NCI-H510A (cell line): ENCODE data around the gene JAZF1.

Source experiments
- DNase-seq: peaks from one replicate; lab custom pipeline; 2025; lab: John Stamatoyannopoulos, UW

Gene JAZF1

DNA sequence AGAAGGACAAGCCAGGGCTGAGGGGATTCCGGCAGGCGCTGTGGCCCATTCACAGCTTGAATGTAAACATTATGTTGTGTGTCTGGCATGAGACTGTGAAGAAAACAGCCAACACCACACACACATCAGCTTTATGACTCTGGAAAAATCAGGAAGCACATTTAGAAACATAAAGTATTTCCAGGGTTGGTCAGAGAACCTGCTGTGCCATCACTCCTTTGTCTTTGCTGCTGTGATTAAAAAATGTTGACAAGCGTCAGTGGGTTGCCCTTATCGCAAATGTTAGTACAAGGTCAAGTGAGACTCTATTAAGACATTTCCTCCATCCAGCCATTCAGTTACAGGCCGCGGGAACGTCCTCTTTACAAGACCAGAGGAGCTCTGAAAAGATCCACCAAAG, 345.2 kb downstream of the JAZF1 start:
- DNase-seq = no peak

DNA sequence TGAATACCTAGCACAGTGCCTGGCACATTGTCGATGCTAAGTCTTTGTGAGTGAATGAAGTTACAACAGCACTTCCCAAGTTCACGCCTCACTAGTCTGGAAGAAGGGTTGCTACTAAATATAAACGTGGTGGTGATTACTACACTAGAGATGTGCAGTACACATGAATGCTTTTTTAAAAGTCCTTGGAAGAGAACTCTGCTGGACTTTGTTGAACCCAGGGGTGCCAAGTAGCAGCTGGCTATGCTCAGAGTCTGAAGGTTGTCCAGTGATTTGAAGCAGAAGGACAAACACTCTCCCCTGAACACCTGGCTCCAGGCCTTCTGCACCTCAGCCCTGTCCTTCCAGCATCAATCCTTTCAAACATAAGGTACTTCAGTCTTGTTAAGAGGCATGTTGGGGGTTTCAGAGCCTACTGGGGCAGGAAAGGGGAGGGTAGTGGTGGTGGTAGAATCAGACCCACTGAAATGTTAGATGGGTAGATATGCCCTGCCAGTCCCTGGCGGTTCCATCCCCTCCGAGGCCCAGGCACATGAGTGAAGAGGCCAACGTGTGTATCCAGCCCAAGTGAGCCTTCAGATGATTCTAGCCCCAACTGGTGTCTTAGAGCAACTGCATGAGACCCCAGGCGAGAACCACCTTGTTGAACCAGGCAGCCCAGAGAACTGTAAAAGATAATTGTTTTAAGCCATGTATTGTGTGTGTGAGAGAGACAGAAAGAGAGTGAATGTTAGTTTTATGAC, 346.2 kb downstream of the JAZF1 start:
- DNase-seq = peak; percentile 6

DNA sequence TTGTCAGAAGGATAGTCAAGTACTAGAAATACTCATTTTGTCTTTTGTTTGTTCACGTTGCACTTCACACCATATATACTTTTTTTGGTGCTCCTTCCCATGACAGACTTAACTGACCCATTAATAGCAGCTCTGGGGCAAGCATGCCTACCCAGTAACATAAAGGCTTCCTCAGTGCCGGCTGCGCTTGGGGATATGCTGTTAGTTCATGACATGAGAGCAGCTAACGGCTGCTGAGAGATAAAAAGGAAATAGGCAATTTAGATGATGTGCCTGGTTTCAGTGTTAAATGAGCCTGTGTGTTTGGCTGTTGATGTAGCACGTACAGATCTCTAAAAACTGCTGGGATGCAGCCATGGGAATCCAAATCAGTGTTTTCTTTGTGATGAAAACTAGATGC, 354.2 kb downstream of the JAZF1 start:
- no peak for DNase-seq

DNA sequence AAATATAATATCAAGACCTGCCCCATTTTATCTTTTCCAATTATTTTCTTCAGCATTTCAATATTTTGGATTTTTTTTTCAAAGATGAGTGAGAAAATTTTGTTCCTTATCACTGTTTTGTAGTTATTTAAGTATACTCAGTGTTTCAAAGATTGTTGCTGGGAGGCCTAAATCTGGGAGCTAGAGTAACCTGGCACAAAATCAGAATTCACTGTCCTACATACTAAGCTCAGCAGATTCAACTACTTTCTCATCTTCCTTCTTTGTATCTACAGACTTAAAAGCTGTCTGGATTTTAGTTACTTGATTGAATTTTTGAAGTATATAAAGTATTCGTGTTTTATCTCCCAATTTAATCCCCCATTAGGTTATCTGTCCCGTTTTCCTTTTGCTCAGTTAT, 354.7 kb downstream of the JAZF1 start:
- DNase-seq = no peak

DNA sequence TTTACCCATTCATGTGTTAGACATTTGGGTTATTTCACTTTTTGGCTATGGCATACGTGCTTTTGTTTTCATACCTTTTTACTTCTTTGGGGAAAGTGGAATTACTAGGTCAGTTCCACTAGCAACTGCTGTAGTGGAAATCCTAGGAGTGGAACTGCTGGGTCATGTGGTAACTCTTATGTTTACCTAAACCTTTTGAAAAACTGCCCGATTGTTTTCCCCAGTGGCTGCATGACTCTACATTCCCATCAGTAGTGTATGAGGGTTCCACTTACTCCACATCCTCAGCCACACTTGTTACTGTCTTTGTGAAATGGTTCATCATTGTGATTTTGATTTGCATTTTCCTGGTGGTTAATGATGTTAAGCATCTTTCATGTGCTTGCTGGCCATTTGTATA, 358.4 kb downstream of the JAZF1 start:
- DNase-seq = no peak

DNA sequence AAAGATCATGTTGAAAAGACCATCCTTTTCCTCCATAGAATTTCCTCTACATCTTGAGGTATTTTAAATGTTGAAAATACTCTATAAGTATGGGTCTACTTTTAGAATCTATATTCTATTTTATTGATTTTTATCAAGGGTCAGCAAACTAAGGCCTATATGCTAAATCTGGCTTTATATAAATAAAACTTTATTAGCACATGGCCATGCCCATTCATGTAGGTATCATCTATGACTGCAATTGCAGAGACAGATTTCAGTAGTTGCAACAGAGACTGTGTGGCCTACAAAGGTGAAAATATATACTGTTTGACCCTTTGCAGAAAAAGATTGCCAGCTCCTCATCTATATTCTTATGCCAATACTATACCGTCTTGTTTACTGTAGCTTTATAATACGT, 367.9 kb downstream of the JAZF1 start:
- no peak for DNase-seq

DNA sequence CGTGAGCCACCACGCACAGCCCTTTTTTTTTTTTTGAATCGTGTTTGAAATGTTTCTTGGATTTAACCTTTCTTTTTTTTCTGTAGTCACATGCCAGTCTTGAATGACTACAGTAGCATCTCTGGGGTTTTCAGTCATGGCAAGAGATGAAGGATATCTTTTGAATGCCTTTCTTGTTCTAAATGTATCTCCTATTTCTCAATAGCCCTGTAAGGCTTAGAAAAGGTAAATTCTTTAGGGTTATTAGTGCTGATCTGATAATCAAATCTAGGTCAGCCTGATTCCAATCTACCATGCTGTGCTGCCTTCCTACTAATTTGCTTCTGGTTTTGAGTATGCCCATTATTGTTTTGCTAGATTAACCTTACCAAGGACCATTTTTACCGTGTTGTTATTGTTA, 370.4 kb downstream of the JAZF1 start:
- no peak for DNase-seq

DNA sequence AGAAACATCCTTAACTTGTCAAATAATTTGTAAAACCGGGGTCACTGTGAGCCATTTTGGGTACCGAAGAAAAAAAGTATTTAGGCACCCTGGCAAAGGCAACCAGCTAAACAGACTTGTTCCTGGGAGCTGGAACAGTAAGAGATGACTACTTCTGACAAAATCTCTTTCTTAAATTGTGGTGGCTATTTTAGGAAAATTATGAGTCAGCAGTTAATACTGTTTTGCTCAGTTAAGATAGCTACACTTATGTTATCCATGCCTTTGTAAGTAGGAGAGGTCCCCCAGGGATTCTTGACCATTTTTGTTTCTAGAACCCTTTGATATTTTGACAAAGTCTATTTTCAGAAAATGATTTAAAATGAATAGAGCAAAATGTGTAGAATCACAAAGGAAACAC, 372.0 kb downstream of the JAZF1 start:
- DNase-seq = no peak

DNA sequence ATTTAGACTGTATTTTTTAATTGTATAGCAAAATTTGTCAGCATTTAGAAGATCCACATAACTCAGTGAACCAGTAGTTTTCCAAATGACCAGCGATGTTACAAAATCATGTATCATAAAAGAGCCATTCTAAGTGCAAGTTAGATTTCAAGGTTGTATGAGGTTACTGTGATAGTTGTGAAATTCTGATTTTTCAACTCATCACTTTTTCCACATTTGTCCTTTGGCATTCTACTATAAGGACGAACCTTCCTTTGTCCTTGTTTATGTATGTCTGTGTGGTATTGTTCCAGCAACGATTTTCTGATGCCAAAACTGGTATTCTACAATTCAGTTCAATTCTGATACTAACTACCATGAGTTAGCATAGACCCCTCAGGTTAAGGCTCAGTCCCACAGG, 376.5 kb downstream of the JAZF1 start:
- DNase-seq = no peak

DNA sequence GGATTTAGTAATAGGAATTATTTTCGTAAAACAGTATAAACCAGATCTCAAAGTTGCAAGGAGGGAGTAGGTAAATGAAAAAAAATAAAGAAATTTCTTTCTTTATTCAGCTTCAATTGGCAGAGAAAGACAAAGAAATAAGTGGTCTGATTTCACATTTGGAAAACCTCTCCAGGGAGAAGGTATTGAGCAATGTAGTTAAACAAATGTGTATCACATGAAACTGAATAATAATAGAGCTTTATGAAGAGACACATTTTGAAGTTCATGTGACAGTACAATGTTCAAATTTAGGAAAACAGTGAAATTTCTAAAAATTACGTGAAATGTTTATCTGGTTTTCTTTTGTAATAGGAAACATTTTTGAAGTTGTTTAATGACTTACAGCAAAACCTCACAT, 377.6 kb downstream of the JAZF1 start:
- no peak for DNase-seq

DNA sequence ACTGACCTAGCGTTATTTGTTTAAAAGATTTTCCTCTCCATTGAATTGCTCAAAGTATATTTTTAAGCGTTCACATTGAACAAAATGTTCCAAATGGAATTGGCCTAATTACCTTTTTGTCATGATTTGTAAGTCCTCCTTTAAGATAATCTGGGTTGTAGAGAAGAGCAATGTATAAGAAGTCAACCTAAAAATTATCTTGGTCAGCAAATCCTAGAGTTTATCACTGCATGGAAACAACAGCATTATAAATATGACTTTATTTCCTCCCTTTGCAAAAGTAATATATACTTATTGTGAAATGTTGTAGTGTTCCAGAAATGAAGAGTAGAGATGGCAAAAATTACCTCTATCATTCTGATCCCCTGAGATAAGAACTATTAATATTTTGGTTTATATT, 381.4 kb downstream of the JAZF1 start:
- DNase-seq = no peak

DNA sequence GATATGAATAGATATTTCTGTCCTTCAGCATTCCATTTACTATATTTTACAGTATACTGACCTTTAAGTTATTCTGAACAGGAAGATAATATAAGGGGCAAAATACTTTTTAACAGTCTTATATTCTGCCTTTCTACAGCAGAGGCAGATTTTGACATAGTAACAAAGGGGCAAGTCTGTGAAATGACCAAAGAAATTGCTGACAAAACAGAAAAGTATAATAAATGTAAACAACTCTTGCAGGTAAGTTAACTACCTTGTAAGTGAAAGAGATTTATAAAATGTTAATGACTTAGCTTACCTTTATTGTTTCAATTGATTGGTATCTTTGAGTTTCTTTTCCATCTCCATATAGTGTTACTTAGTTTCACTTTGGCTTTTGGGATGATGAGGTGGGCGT, 384.6 kb downstream of the JAZF1 start:
- no peak for DNase-seq

DNA sequence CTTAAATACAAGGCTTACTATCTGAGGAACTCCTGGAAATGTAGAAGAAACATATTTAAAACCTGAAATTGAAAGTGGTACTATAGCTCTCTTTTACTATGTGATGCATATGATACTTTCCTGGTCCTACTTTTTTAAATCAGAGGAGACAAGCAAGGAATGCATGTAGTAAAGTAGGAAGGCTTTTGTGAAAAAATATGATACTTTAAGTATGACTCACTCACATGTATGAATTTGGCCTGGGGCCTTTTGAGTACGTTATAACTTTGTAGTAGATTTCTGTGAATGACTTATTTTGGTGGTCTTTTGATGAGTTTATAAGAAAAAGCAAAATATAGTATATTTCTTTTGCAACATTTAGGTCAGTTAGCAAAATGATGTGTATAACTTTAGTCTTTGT, 386.8 kb downstream of the JAZF1 start:
- DNase-seq = no peak

DNA sequence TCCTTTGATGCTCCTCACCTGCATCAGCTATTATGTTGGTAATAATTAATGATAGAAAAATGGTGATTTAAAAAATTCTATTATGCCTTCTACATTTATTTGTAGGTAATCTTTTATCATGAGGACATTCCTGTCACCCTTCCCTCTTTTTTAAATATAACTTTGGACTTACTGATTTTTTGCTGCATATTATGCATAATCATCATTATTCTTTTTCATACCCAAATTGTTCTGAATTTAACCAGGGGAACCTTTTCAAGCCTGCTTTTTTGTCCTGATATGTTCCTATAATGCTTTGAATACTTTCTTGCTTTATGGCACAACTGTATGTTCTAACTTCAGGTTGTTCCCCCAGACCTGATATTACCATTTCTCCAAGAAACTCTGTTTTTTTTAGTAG, 392.2 kb downstream of the JAZF1 start:
- DNase-seq = no peak

DNA sequence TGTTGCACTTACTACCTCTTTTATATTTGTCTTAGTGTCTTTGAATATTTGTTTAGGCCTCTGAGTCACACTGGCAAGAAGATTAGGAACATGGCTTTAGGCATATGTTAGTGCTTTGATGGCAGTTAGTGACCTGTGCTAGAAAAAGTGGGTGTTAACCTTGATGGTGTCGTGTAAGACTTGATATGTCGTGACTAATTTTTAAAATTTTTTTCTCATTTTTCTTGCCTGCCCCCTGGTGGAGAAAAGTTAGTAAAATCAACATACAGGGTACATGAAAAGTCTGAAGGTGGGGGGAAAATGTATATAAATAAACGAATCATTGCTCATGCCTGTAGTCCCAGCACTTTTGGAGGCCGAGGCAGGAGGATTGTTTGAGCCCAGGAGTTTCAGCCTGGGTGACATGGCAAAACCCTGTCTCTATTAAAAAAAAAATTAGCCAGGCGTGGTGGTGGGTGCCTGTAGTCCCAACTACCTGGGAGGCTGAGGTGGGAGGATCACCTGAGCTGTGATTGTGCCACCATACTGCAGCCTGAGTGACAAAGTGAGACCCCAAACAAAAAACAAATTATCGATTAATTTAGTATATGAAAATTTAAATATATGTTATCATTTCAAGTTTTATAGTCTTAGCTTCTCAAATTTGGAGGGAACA, 396.1 kb downstream of the JAZF1 start:
- DNase-seq = no peak

DNA sequence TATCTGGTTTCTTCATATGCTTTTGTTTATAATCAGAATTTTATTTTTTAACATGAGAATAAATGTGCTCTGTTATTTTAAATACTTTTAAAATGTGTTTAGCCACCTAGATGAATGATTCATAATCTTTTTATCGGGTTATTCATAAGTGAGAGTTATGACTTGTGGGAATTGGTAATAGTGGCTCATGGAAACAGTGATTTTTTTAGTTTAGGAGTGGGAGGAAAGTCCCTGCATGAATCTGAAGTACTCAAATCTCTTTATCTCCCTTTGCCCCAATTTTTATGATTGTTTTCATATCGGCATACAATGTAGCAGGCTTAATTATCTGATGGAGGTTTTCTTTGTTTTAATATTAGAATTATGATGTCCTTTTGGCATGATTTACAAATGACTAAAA, 397.7 kb downstream of the JAZF1 start:
- DNase-seq = no peak

DNA sequence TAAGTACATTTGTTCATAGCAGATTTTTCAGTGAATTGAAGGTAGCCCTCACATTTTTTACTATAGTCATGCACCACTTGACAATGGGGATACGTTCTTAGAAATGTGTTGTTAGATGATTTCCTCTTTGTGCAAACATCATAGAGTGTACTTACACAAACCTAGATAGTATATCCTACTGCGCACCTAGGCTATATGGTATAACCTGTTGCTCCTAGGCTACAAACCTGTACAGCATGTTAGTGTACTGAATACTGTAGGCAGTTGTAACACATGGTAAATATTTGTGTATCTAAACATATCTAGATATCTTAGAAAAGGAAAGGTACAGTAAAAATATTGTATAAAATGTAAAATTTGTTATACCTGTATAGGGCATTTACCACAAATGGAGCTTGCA, 399.4 kb downstream of the JAZF1 start:
- DNase-seq = no peak
